Osteoblast (primary cell): Measurements from ENCODE around the gene MB21D2. TPM values are rescaled to one million over a fixed set of nuclear protein-coding genes. Genes with fewer than 3 reads are reported as not detected.

Source experiments
- DNase-seq: peaks from one replicate; pipeline ENCODE4 v3.0.0; 2011; ENCODE audit warnings: low spot score, mixed read lengths; ENCODE audit not compliant: insufficient read length; ENCODE audit errors: missing footprints
- H2AFZ ChIP-seq: 2 replicates; pipeline ENCODE4 v1.6.0; 2011; ENCODE audit warnings: mild to moderate bottlenecking, low read length
- H3K27ac ChIP-seq: 2 replicates; pipeline ENCODE4 v1.5.1; 2011; ENCODE audit warnings: mild to moderate bottlenecking, low read depth, low read length, moderate library complexity
- H3K27me3 ChIP-seq: 2 replicates; pipeline ENCODE4 v1.6.0; 2012; ENCODE audit warnings: mild to moderate bottlenecking, control low read depth, inconsistent platforms, low read length, moderate library complexity; ENCODE audit not compliant: insufficient read depth
- H3K36me3 ChIP-seq: 2 replicates; pipeline ENCODE4 v1.5.1; 2011; ENCODE audit warnings: mild to moderate bottlenecking, low read length, control low read depth, moderate library complexity; ENCODE audit not compliant: insufficient read depth
- H3K4me1 ChIP-seq: 2 replicates; pipeline ENCODE4 v1.5.1; 2011; ENCODE audit warnings: mild to moderate bottlenecking, low read length, control low read depth, moderate library complexity; ENCODE audit not compliant: insufficient read depth
- H3K4me2 ChIP-seq: 2 replicates; pipeline ENCODE4 v1.6.0; 2011; ENCODE audit warnings: mild to moderate bottlenecking, low read length; ENCODE audit not compliant: insufficient read depth
- H3K4me3 ChIP-seq: fragments of 200-600 bp; sonication (generic); 3 replicates; pipeline ENCODE4 v1.5.1; 2012; ENCODE audit warnings: mild to moderate bottlenecking, low read length, inconsistent platforms; ENCODE audit not compliant: insufficient read depth
- H3K79me2 ChIP-seq: 2 replicates; pipeline ENCODE4 v1.6.0; 2012; ENCODE audit warnings: mild to moderate bottlenecking, low read length, control low read depth, inconsistent platforms; ENCODE audit not compliant: insufficient read depth
- H3K9me3 ChIP-seq: 2 replicates; pipeline ENCODE4 v1.5.1; 2011; ENCODE audit warnings: low read depth, low read length, control low read depth
- H4K20me1 ChIP-seq: 2 replicates; pipeline ENCODE4 v1.6.0; 2012; ENCODE audit warnings: mild to moderate bottlenecking, low read length, control low read depth; ENCODE audit not compliant: insufficient read depth
- CTCF ChIP-seq: IDR thresholded peaks from 2 replicates; pipeline ENCODE4 v1.5.1; 2011; ENCODE audit warnings: mild to moderate bottlenecking, low read depth, low read length, moderate library complexity; ENCODE audit errors: extremely low read depth
- total RNA-seq: library from RNA; depleted of rRNA; stranded (reverse); fragments of >200 nt; gene quantifications from 2 replicates; pipeline ENCODE4 v1.2.3, GENCODE V29; 2012

Gene MB21D2
- total RNA-seq, 1 donor = 6.5 TPM

GRCh38 chr3:192887047-192887446 is 30.6 kb downstream of the MB21D2 start:
- no peaks in the 10 kb centered on the region for H3K36me3 ChIP-seq
- H3K4me2 ChIP-seq = peak overlapping the region; percentile 70
- H3K79me2 ChIP-seq = peaks cover 21% of the 10 kb centered on the region
- peak overlapping the region; percentile 88 for H3K27ac ChIP-seq
- H3K4me3 ChIP-seq = peak overlapping the region; percentile 5
- H4K20me1 ChIP-seq = no peaks in the 10 kb centered on the region
- no peak overlapping the region for H2AFZ ChIP-seq
- TF ChIP-seq CTCF = no peak
- DNase-seq = no peak
- peaks cover 68% of the 10 kb centered on the region for H3K4me1 ChIP-seq
- no peaks in the 10 kb centered on the region for H3K27me3 ChIP-seq
- H3K9me3 ChIP-seq = no peaks in the 10 kb centered on the region

- Histone ChIP-seq H3K79me2 (peaks cover 6% of the 10 kb centered on the region), H3K4me3 (no peak overlapping the region), H4K20me1 (no peaks in the 10 kb centered on the region), H2AFZ (no peak overlapping the region), H3K4me2 (no peak overlapping the region), H3K27me3 (no peaks in the 10 kb centered on the region), H3K27ac (peak overlapping the region; percentile 88), H3K36me3 (no peaks in the 10 kb centered on the region), H3K4me1 (peaks cover 61% of the 10 kb centered on the region), H3K9me3 (no peaks in the 10 kb centered on the region)
- DNase-seq = peak; percentile 87
- TF ChIP-seq CTCF = no peak
Observed at GRCh38 chr3:192884777-192885773, 32.6 kb downstream of the MB21D2 start.

DNA sequence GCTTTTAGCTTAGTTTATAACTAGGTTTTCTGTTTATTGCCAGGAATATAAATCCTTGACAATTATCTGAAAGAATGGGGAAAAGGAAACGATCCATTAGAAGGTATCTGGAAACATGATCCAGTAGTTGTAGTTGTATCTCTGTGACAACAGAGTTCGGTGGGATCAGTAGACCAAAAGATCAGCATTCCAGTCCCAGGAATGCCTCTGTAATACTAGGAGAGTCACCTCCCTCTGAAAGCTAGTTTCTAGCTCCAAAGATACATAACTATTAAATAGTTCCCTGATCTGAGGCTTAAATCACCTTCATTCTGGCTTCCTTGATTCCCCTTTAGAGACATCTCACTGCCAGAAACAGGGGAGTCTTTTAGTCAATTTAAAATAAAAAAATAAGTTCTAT is 34.1 kb downstream of the MB21D2 start:
- TF ChIP-seq CTCF = no peak

DNA sequence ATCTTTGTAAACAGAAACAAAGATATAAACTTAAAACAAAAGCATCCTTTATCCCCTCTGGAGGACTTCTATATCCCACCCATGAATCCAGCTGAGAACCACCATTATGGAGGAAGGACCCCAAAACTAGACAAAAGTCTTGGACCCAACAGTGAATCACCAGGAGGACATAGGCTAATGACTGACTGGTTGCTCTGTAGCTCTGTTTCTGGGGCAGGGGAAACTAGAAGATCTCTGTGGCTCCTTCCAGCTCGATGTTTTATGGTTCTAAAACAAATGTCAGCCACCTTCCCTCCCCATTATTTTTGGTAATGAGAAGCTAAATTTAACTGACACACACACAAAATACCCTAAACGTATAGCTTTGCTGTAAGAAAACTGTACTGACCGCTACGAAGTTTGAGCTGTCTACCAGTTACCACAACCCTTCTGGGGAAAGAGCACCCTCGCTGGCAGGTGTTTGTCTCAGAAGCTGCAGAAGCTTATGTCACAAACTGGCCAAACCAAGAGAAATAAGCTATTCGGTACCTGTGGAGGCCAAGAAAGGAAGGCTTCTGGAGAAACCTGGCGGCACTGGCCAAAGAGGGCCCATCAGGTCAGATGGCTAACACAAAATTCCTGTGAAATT is 36.4 kb downstream of the MB21D2 start:
- H4K20me1 ChIP-seq = no peaks in the 10 kb centered on the region
- H3K4me1 ChIP-seq = peaks cover 31% of the 10 kb centered on the region
- H3K27me3 ChIP-seq = no peaks in the 10 kb centered on the region
- no peak overlapping the region for H2AFZ ChIP-seq
- no peaks in the 10 kb centered on the region for H3K36me3 ChIP-seq
- DNase-seq = no peak
- H3K27ac ChIP-seq = no peak overlapping the region
- H3K9me3 ChIP-seq = no peaks in the 10 kb centered on the region
- TF ChIP-seq CTCF = no peak
- H3K4me3 ChIP-seq = no peak overlapping the region
- H3K4me2 ChIP-seq = no peak overlapping the region
- peaks cover 5% of the 10 kb centered on the region for H3K79me2 ChIP-seq

More for the DNA sequence above, 34.1 kb downstream of the MB21D2 start:
- Histone ChIP-seq H3K27me3 (no peaks in the 10 kb centered on the region), H3K9me3 (no peaks in the 10 kb centered on the region), H3K27ac (peak overlapping the region; percentile 57), H3K4me2 (no peak overlapping the region), H4K20me1 (no peaks in the 10 kb centered on the region), H3K4me1 (peaks cover 46% of the 10 kb centered on the region), H2AFZ (no peak overlapping the region), H3K36me3 (no peaks in the 10 kb centered on the region), H3K4me3 (no peak overlapping the region), H3K79me2 (peaks cover 6% of the 10 kb centered on the region)
- DNase-seq = no peak
